Mesendoderm (in vitro differentiated cells): ENCODE measurements around the gene GUCY2F.

Experiments
- DNase-seq: peaks from one replicate; pipeline ENCODE4 v3.0.0; 2013
- H2AK5ac ChIP-seq: 2 replicates; pipeline ENCODE4 v1.6.1; 2013; ENCODE audit warnings: low read length, inconsistent platforms
- H2BK120ac ChIP-seq: 2 replicates; pipeline ENCODE4 v1.6.1; 2013; ENCODE audit warnings: low read depth, mild to moderate bottlenecking, low read length, moderate library complexity, mixed read lengths
- H2BK15ac ChIP-seq: replicated peaks from 2 replicates; pipeline ENCODE4 v1.6.1; 2013; ENCODE audit warnings: low read depth, mild to moderate bottlenecking, moderate library complexity
- H2BK5ac ChIP-seq: 2 replicates; pipeline ENCODE4 v1.6.1; 2013; ENCODE audit warnings: low read length, inconsistent platforms
- H3K18ac ChIP-seq: 2 replicates; pipeline ENCODE4 v1.6.1; 2013; ENCODE audit warnings: mild to moderate bottlenecking, low read length, mixed read lengths
- H3K23ac ChIP-seq: one replicate; pipeline ENCODE4 v1.6.1; 2013; ENCODE audit warnings: low read length
- H3K27ac ChIP-seq: 2 replicates; pipeline ENCODE4 v1.5.1; 2013; ENCODE audit warnings: low read depth, mild to moderate bottlenecking, inconsistent platforms, low read length, moderate library complexity
- H3K27me3 ChIP-seq: 2 replicates; pipeline ENCODE4 v1.6.1; 2013; ENCODE audit warnings: low read length, control low read depth, mild to moderate bottlenecking, inconsistent platforms; ENCODE audit not compliant: insufficient read depth, poor library complexity
- H3K36me3 ChIP-seq: 2 replicates; pipeline ENCODE4 v1.6.1; 2013; ENCODE audit warnings: low read length, inconsistent platforms; ENCODE audit not compliant: control insufficient read depth, insufficient read depth
- H3K4ac ChIP-seq: one replicate; pipeline ENCODE4 v1.6.1; 2013; ENCODE audit warnings: low read depth, mild to moderate bottlenecking, low read length, moderate library complexity
- H3K4me1 ChIP-seq: 2 replicates; pipeline ENCODE4 v1.6.1; 2013; ENCODE audit warnings: low read depth, low read length, inconsistent platforms; ENCODE audit not compliant: control insufficient read depth
- H3K4me2 ChIP-seq: 2 replicates; pipeline ENCODE4 v1.6.1; 2013; ENCODE audit warnings: low read length
- H3K4me3 ChIP-seq: 2 replicates; pipeline ENCODE4 v1.5.1; 2013; ENCODE audit warnings: mild to moderate bottlenecking, low read length
- H3K56ac ChIP-seq: one replicate; pipeline ENCODE4 v1.6.1; 2013; ENCODE audit warnings: low read length
- H3K79me1 ChIP-seq: 2 replicates; pipeline ENCODE4 v1.6.1; 2013; ENCODE audit warnings: low read length, inconsistent platforms
- H3K79me2 ChIP-seq: 2 replicates; pipeline ENCODE4 v1.6.1; 2013; ENCODE audit warnings: mild to moderate bottlenecking, low read length; ENCODE audit not compliant: control insufficient read depth, insufficient read depth
- H3K9ac ChIP-seq: 2 replicates; pipeline ENCODE4 v1.6.1; 2013; ENCODE audit warnings: low read length, inconsistent platforms
- H4K5ac ChIP-seq: one replicate; pipeline ENCODE4 v1.6.1; 2013; ENCODE audit warnings: low read length
- H4K8ac ChIP-seq: one replicate; pipeline ENCODE4 v1.6.1; 2013; ENCODE audit warnings: low read depth, mild to moderate bottlenecking, control low read depth, low read length, moderate library complexity
- WGBS: extraction: QIAGEN DNeasy Blood & Tissue Kit; methylation state at CpG from one replicate; pipeline ENCODE4 v1.1.7; 2013; ENCODE audit warnings: low lambda C conversion rate, missing lambda C conversion rate; ENCODE audit not compliant: insufficient coverage; ENCODE audit errors: extremely low coverage; 5-methylcytosine and 5-hydroxymethylcytosine counted together

GUCY2F gene

GRCh38 chrX:109374262-109374960, 107.5 kb downstream of the GUCY2F start:
- WGBS: no CpG with 5 or more reads among the region's 1 CpG
- Histone ChIP-seq H3K18ac (no peak overlapping the region), H3K79me1 (no peaks in the 10 kb centered on the region), H3K9ac (no peak overlapping the region), H3K36me3 (no peaks in the 10 kb centered on the region), H3K4me3 (no peak overlapping the region), H4K8ac (no peak overlapping the region), H3K56ac (no peak overlapping the region), H3K4me2 (no peak overlapping the region), H3K4ac (no peak overlapping the region), H2AK5ac (no peak overlapping the region), H2BK5ac (no peak overlapping the region), H3K23ac (no peak overlapping the region), H3K4me1 (no peaks in the 10 kb centered on the region), H3K27me3 (no peaks in the 10 kb centered on the region), H3K27ac (no peak overlapping the region), H4K5ac (no peak overlapping the region), H3K79me2 (no peaks in the 10 kb centered on the region), H2BK120ac (no peak overlapping the region), H2BK15ac (no peak overlapping the region)
- DNase-seq: peak; percentile 21

DNA sequence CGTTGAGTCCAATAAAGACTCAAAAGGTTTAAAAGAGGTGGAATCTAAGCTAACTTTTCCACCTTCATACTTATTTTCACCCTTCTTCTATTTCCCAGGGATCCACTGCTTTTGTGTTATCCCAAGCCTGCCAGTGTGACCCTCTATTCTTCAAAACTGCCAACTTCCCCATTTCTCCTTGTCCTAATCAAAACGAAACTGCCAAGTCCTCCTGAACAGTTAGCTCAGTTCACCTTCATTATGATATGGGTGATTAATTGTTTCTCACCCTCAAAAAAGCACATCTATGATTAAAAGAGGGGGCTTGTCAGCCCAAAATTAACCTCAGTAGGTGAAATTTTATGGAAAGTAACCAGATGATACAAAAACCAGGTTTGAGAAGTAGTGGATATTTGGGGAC, 108.4 kb downstream of the GUCY2F start:
- no peaks in the 10 kb centered on the region for H3K36me3 ChIP-seq
- H3K27ac ChIP-seq: no peak overlapping the region
- no peak overlapping the region for H2BK15ac ChIP-seq
- no CpG with 5 or more reads among the region's 2 CpGs for WGBS
- no peak overlapping the region for H4K8ac ChIP-seq
- H2BK5ac ChIP-seq: no peak overlapping the region
- no peak overlapping the region for H4K5ac ChIP-seq
- no peak overlapping the region for H3K23ac ChIP-seq
- no peak overlapping the region for H3K4ac ChIP-seq
- H3K56ac ChIP-seq: no peak overlapping the region
- no peak overlapping the region for H2BK120ac ChIP-seq
- H2AK5ac ChIP-seq: no peak overlapping the region
- H3K18ac ChIP-seq: no peak overlapping the region
- H3K27me3 ChIP-seq: no peaks in the 10 kb centered on the region
- no peaks in the 10 kb centered on the region for H3K79me2 ChIP-seq
- no peak overlapping the region for H3K9ac ChIP-seq
- H3K4me3 ChIP-seq: no peak overlapping the region
- no peaks in the 10 kb centered on the region for H3K79me1 ChIP-seq
- H3K4me2 ChIP-seq: no peak overlapping the region
- DNase-seq: no peak
- H3K4me1 ChIP-seq: no peaks in the 10 kb centered on the region

GRCh38 chrX:109372716-109373115, 109.2 kb downstream of the GUCY2F start:
- WGBS: no CpG with 5 or more reads among the region's 2 CpGs
- Histone ChIP-seq H2BK120ac (no peak overlapping the region), H3K4me3 (no peak overlapping the region), H3K4ac (no peak overlapping the region), H3K79me1 (no peaks in the 10 kb centered on the region), H3K27me3 (no peaks in the 10 kb centered on the region), H3K4me1 (no peaks in the 10 kb centered on the region), H3K27ac (no peak overlapping the region), H2AK5ac (no peak overlapping the region), H3K36me3 (no peaks in the 10 kb centered on the region), H2BK15ac (no peak overlapping the region), H3K18ac (no peak overlapping the region), H3K79me2 (no peaks in the 10 kb centered on the region), H3K23ac (no peak overlapping the region), H3K4me2 (no peak overlapping the region), H3K56ac (no peak overlapping the region), H4K5ac (no peak overlapping the region), H3K9ac (no peak overlapping the region), H2BK5ac (no peak overlapping the region), H4K8ac (no peak overlapping the region)
- no peak for DNase-seq

- DNase-seq: no peak
- no peaks in the 10 kb centered on the region for H3K4me1 ChIP-seq
- H3K36me3 ChIP-seq: no peaks in the 10 kb centered on the region
- no peak overlapping the region for H4K8ac ChIP-seq
- H3K79me1 ChIP-seq: no peaks in the 10 kb centered on the region
- H3K4ac ChIP-seq: no peak overlapping the region
- H4K5ac ChIP-seq: no peak overlapping the region
- no peak overlapping the region for H2BK5ac ChIP-seq
- H2BK120ac ChIP-seq: no peak overlapping the region
- H3K27ac ChIP-seq: no peak overlapping the region
- H3K27me3 ChIP-seq: no peaks in the 10 kb centered on the region
- H2AK5ac ChIP-seq: no peak overlapping the region
- no peak overlapping the region for H3K18ac ChIP-seq
- H3K4me3 ChIP-seq: no peak overlapping the region
- H3K56ac ChIP-seq: no peak overlapping the region
- no peak overlapping the region for H2BK15ac ChIP-seq
- no peak overlapping the region for H3K4me2 ChIP-seq
- no CpG with 5 or more reads among the region's 1 CpG for WGBS
- H3K9ac ChIP-seq: no peak overlapping the region
- H3K79me2 ChIP-seq: no peaks in the 10 kb centered on the region
- H3K23ac ChIP-seq: no peak overlapping the region
These were observed 109.6 kb downstream of the GUCY2F start for GRCh38 chrX:109372291-109372690.

- no peaks in the 10 kb centered on the region for H3K27me3 ChIP-seq
- no peak overlapping the region for H2BK120ac ChIP-seq
- H2BK5ac ChIP-seq: no peak overlapping the region
- no peak overlapping the region for H2BK15ac ChIP-seq
- H3K4me1 ChIP-seq: no peaks in the 10 kb centered on the region
- no peak overlapping the region for H3K4me3 ChIP-seq
- no peak overlapping the region for H3K4me2 ChIP-seq
- H4K5ac ChIP-seq: no peak overlapping the region
- no peak overlapping the region for H3K4ac ChIP-seq
- H2AK5ac ChIP-seq: no peak overlapping the region
- H3K79me1 ChIP-seq: no peaks in the 10 kb centered on the region
- H3K27ac ChIP-seq: no peak overlapping the region
- H3K79me2 ChIP-seq: no peaks in the 10 kb centered on the region
- WGBS: no CpG with 5 or more reads among the region's 4 CpGs
- H3K18ac ChIP-seq: no peak overlapping the region
- no peak overlapping the region for H3K9ac ChIP-seq
- no peak overlapping the region for H3K23ac ChIP-seq
- no peak overlapping the region for H4K8ac ChIP-seq
- no peak overlapping the region for H3K56ac ChIP-seq
- DNase-seq: no peak
- no peaks in the 10 kb centered on the region for H3K36me3 ChIP-seq
These were observed 119.8 kb downstream of the GUCY2F start for GRCh38 chrX:109362101-109362500.

DNA sequence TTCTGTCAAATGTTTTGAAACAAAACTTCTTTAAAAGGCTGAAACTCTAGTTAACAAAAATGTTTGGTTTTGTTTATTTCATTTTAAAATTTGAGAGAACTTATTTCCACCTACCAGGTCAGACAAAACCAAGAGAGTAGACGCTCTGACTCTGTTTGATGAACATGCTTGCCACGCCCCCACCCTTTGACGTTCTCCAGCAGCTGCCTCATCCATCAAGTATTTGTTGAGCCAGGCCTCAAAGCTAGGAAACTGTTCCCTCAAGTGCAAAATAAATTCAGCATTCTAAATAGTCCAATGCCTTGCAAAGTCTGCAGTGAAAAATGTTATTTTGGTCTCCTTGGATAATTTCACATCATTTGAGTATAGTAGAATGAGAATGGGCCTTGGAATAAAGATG, 121.6 kb downstream of the GUCY2F start:
- WGBS: no CpG with 5 or more reads among the region's 3 CpGs
- Histone ChIP-seq H3K9ac (no peak overlapping the region), H3K79me2 (no peaks in the 10 kb centered on the region), H2AK5ac (no peak overlapping the region), H2BK5ac (no peak overlapping the region), H2BK120ac (no peak overlapping the region), H3K4me1 (no peaks in the 10 kb centered on the region), H3K4me2 (no peak overlapping the region), H4K8ac (no peak overlapping the region), H3K18ac (no peak overlapping the region), H3K27me3 (no peaks in the 10 kb centered on the region), H3K27ac (no peak overlapping the region), H4K5ac (no peak overlapping the region), H3K4me3 (no peak overlapping the region), H3K56ac (no peak overlapping the region), H3K36me3 (no peaks in the 10 kb centered on the region), H3K4ac (no peak overlapping the region), H3K79me1 (no peaks in the 10 kb centered on the region), H3K23ac (no peak overlapping the region), H2BK15ac (no peak overlapping the region)
- DNase-seq: no peak
